ENCODE results near the gene LGR5. TPM values are rescaled to one million over a fixed set of nuclear protein-coding genes. Genes with fewer than 3 reads are reported as not detected.

LGR5 gene
- total and polyA plus RNA-seq, 2 donors (not counting 1 experiment from before 2014, with no cell fraction given), result not detected

DNA sequence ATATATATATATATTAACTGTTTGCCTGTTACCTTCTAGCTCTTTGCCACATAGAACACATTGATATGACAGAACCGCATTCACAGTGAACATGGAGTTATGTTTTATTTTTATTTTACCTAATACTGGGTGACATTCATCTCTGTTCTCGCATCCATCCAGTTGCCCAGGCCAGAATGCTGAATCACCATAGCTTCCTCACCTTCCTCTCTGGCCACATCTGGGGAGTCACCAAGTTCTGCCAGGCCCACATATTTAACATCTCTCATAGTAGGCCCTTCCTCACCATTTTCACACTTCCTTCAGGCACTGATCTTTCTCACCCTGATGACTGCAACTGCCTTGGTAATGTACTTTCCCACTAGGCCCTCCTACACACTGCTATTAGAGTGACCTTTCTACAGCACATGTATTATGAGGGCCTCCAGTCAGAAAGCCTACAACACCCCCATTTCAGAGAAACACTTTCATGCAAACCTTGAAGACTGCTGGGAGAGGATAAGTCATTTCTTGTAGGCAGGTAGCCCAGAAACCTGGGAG lies 106.8 kb downstream of the LGR5 start:
- Histone ChIP-seq H3K4me1 (ENCODE audit: control insufficient read depth, extremely low read depth, insufficient read depth, low read length) (no peaks in the 10 kb centered on the region), H2AFZ (ENCODE audit: low read length) (no peak overlapping the region), H3K4me3 (replicated peaks in 1 of 4; ENCODE audit: control extremely low read depth in 1 of 4, insufficient read depth in 1 of 4, low read depth in 3 of 4, low read length in 4 of 4) (no peak overlapping the region), H3K4me2 (ENCODE audit: extremely low read depth, insufficient read depth, low read length) (no peak overlapping the region), H3K79me2 (ENCODE audit: control insufficient read depth, insufficient read depth, low read length) (no peaks in the 10 kb centered on the region), H3K27ac (ENCODE audit: insufficient read depth, low read length) (no peak overlapping the region), H3K36me3 (ENCODE audit: control insufficient read depth, insufficient read depth, low read length) (no peaks in the 10 kb centered on the region), H3K27me3 (ENCODE audit: control insufficient read depth, insufficient read depth, low read length) (no peaks in the 10 kb centered on the region), H4K20me1 (ENCODE audit: control insufficient read depth, extremely low read depth, insufficient read depth, low read length) (no peaks in the 10 kb centered on the region), H3K9me3 (ENCODE audit: control insufficient read depth, insufficient read depth, low read depth, low read length) (no peaks in the 10 kb centered on the region), H3K9ac (ENCODE audit: insufficient read depth, low read length) (no peak overlapping the region)
- DNase-seq (ENCODE audit: low read depth in 2 of 2), result no peak
- TF ChIP-seq, protein P1, sequence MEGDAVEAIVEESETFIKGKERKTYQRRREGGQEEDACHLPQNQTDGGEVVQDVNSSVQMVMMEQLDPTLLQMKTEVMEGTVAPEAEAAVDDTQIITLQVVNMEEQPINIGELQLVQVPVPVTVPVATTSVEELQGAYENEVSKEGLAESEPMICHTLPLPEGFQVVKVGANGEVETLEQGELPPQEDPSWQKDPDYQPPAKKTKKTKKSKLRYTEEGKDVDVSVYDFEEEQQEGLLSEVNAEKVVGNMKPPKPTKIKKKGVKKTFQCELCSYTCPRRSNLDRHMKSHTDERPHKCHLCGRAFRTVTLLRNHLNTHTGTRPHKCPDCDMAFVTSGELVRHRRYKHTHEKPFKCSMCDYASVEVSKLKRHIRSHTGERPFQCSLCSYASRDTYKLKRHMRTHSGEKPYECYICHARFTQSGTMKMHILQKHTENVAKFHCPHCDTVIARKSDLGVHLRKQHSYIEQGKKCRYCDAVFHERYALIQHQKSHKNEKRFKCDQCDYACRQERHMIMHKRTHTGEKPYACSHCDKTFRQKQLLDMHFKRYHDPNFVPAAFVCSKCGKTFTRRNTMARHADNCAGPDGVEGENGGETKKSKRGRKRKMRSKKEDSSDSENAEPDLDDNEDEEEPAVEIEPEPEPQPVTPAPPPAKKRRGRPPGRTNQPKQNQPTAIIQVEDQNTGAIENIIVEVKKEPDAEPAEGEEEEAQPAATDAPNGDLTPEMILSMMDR (conservative IDR thresholded peaks at IDR 0.05 in 1 of 2, IDR thresholded peaks at IDR 0.05 in 1 of 2; ENCODE audit: low read depth in 1 of 2, low read length in 2 of 2), result no peak
- TF ChIP-seq EZH2 (IDR thresholded peaks at IDR 0.05; ENCODE audit: low read length, missing control alignments), result no peak

DNA sequence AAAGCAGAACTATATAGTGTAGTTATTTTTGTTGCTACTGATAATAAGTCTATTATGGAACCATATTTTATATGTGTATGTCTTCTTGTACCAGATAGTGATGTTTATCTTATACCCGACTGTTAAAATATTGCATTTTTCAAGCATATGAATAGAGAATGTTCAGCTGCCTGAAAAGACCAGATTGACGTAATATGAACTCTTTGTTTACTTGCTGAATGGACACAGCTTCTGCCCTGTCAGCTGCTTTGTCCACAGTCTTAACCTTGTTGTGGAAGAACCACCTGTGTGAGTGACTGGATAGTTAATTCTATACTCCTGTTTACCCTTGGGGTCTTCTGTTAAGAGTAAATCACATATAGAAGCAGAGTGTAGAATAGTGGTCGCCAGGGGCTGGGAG lies 109.3 kb downstream of the LGR5 start:
- no peak for DNase-seq (ENCODE audit: low read depth in 2 of 2)
- H3K4me1 ChIP-seq (ENCODE audit: control insufficient read depth, extremely low read depth, insufficient read depth, low read length), result no peaks in the 10 kb centered on the region
- no peaks in the 10 kb centered on the region for H3K27me3 ChIP-seq (ENCODE audit: control insufficient read depth, insufficient read depth, low read length)
- H3K9ac ChIP-seq (ENCODE audit: insufficient read depth, low read length), result no peak overlapping the region
- H3K4me2 ChIP-seq (ENCODE audit: extremely low read depth, insufficient read depth, low read length), result no peak overlapping the region
- H3K79me2 ChIP-seq (ENCODE audit: control insufficient read depth, insufficient read depth, low read length), result no peaks in the 10 kb centered on the region
- H3K27ac ChIP-seq (ENCODE audit: insufficient read depth, low read length), result no peak overlapping the region
- H3K4me3 ChIP-seq (replicated peaks in 1 of 4; ENCODE audit: control extremely low read depth in 1 of 4, insufficient read depth in 1 of 4, low read depth in 3 of 4, low read length in 4 of 4), result no peak overlapping the region
- TF ChIP-seq EZH2 (IDR thresholded peaks at IDR 0.05; ENCODE audit: low read length, missing control alignments), result no peak
- TF ChIP-seq, protein P1 (conservative IDR thresholded peaks at IDR 0.05 in 1 of 2, IDR thresholded peaks at IDR 0.05 in 1 of 2; ENCODE audit: low read depth in 1 of 2, low read length in 2 of 2), result no peak
- no peak overlapping the region for H2AFZ ChIP-seq (ENCODE audit: low read length)
- H3K9me3 ChIP-seq (ENCODE audit: control insufficient read depth, insufficient read depth, low read depth, low read length), result no peaks in the 10 kb centered on the region
- no peaks in the 10 kb centered on the region for H3K36me3 ChIP-seq (ENCODE audit: control insufficient read depth, insufficient read depth, low read length)
- no peaks in the 10 kb centered on the region for H4K20me1 ChIP-seq (ENCODE audit: control insufficient read depth, extremely low read depth, insufficient read depth, low read length)

DNA sequence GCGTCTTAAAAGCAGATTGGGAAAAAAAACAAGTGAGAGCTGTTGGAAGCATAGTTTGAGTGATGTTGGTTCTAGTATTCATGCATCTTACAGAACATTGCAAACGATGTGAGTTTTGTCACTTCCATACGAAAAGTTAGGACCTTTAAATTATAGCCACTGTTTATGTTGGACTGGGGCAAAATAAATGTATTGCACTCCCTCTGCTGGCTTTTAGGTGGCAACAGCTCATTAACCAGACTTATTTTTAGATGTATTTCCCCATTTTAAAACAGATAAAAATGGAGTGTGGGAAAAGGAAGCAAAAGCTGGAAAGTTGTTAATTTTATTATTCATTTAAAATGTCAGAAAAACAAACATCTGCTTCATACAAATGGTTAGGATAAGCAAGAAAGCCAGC lies 111.9 kb downstream of the LGR5 start:
- H4K20me1 ChIP-seq (ENCODE audit: control insufficient read depth, extremely low read depth, insufficient read depth, low read length), result no peaks in the 10 kb centered on the region
- no peak overlapping the region for H2AFZ ChIP-seq (ENCODE audit: low read length)
- H3K9ac ChIP-seq (ENCODE audit: insufficient read depth, low read length), result no peak overlapping the region
- no peaks in the 10 kb centered on the region for H3K79me2 ChIP-seq (ENCODE audit: control insufficient read depth, insufficient read depth, low read length)
- H3K4me1 ChIP-seq (ENCODE audit: control insufficient read depth, extremely low read depth, insufficient read depth, low read length), result peaks cover 3% of the 10 kb centered on the region
- no peaks in the 10 kb centered on the region for H3K9me3 ChIP-seq (ENCODE audit: control insufficient read depth, insufficient read depth, low read depth, low read length)
- no peaks in the 10 kb centered on the region for H3K27me3 ChIP-seq (ENCODE audit: control insufficient read depth, insufficient read depth, low read length)
- peak; percentile 33 to 48 for DNase-seq (ENCODE audit: low read depth in 2 of 2)
- no peaks in the 10 kb centered on the region for H3K36me3 ChIP-seq (ENCODE audit: control insufficient read depth, insufficient read depth, low read length)
- H3K27ac ChIP-seq (ENCODE audit: insufficient read depth, low read length), result no peak overlapping the region
- TF ChIP-seq, protein P1 (conservative IDR thresholded peaks at IDR 0.05 in 1 of 2, IDR thresholded peaks at IDR 0.05 in 1 of 2; ENCODE audit: low read depth in 1 of 2, low read length in 2 of 2), result peak; percentile 48 to 52
- no peak for TF ChIP-seq EZH2 (IDR thresholded peaks at IDR 0.05; ENCODE audit: low read length, missing control alignments)
- H3K4me2 ChIP-seq (ENCODE audit: extremely low read depth, insufficient read depth, low read length), result no peak overlapping the region
- H3K4me3 ChIP-seq (replicated peaks in 1 of 4; ENCODE audit: control extremely low read depth in 1 of 4, insufficient read depth in 1 of 4, low read depth in 3 of 4, low read length in 4 of 4), result no peak overlapping the region
